ENCODE data around the gene IFNGR2. TPM values are rescaled to one million over a fixed set of nuclear protein-coding genes. Genes with fewer than 3 reads are reported as not detected.
A peak's percentile ranks its signal among the peaks of the same experiment; 100 is the strongest.
"Not testable (repeated sequence)": the region's sequence is repeated elsewhere in the genome, so short reads cannot be mapped to it uniquely, and the experiment has no call there.

The IFNGR2 gene
- total RNA-seq, 1 donor from 2014 or later = 35.1 TPM

DNA sequence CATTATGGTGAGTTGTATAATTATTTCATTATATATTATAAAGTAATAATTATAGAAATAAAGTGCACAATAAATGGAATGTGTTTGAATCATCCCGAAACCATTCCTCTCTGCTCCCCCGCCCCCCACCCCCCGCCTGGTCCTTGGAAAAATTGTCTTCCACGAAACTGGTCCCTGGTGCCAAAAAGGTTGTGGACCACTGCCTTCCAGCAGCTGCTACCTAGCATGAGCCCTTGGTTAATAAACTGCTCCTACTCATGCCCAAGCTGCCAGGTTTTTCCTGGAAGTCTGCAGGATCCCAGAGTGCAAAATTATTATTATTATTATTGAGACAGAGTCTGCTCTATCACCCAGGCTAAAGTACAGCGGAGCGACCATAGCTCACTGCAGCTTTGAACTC, 6.8 kb upstream of the IFNGR2 start:
- intact Hi-C loops (cut with micrococcal nuclease) = no loop called here
- DNase-seq (no peak), ATAC-seq (no peak)

GRCh38 chr21:33396951-33397350, 6.3 kb upstream of the IFNGR2 start:
- ATAC-seq (peak; percentile 53), DNase-seq (peak; percentile 55)

DNA sequence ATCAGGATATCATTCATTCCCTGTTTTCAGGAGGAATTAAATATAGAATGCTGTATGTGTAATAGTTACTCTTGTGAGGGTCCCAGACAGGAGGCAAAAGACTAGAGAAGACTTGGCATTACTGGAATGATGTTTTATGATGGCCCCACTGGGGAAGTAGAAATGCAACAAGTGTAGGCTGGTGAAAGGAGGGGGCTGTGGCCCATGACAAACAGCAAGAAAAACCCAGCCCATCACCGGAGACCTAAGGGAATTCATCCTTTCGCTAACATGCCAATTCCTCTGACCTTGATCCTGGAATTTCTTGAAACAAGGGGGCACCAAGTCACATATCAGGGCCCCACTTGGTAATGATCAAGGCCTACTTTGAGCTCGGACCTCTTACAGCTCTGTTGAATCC, 5.5 kb upstream of the IFNGR2 start:
- DNase-seq (no peak), ATAC-seq (no peak)
- intact Hi-C loops (cut with micrococcal nuclease) = no loop called here

More at GRCh38 chr21:33396951-33397350, 6.3 kb upstream of the IFNGR2 start:
- intact Hi-C loops (cut with micrococcal nuclease) = no loop called here

DNA sequence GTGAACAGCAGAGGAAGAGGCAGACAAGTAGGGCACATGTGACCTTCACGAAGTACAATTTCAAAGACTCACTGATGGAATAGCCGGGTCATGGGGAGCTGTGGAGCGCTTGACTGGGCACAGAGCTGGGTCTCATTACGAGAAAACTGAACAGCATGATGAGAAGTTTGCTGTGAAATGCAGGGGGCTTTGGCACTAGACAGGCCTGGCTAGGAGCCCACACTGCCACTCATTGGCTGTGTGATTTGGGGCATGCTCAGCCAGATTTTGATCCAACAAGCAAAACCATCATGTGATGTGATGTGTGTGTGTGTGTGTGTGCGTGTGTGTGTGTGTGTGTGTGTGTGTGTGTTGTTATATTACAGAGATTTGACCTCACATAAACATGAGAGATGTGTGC, 4.9 kb upstream of the IFNGR2 start:
- intact Hi-C loops (cut with micrococcal nuclease) = no loop called here
- ATAC-seq (no peak), DNase-seq (no peak)

GRCh38 chr21:33401630-33401992, 1.6 kb upstream of the IFNGR2 start:
- DNase-seq = no peak
- intact Hi-C loops (cut with micrococcal nuclease) = no loop called here

DNA sequence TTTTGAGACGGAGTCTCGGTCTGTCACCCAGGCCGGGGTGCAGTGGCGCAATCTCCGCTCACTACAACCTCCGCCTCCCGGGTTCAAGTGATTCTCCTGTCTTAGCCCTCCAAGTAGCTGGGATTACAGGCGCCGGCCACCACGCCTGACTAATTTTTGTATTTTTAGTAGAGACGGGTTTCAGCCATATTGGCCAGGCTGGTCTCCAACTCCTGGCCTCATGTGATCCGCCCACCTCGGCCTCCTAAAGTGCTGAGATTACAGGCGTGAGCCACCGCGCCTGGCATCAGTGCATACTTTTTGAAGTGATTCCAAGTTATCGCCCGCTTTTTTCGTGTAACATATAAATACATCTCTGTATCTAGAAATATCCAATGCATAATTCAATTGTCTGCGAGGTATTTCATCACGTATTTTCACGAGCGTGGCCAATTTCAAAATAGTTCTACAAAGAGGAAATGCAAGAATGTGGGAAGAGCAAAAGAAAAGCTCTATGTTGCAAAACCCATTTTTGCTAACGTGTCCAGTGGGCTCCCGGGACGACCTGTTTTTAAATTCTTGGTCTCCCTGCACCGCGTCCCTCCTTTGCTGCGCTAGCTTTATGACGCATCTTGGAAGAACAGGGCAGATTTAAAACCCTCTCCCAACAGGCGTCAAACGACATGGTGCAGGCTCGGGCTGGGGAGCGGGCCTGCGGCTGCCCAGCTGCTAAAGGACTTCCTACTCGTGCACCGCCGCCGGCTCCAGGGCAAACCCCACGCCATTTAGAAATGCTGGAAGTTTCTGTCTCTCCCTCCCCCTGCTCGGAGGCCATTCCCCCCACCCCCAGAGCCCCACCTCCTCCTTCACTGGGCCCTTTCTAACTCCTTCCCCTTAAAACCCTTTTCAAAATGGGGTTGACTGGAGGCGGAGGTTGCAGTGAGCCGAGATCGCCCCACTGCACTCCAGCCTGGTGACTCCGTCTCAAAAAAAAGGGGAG, 923 bp upstream of the IFNGR2 start:
- ATAC-seq = peak; percentile 64
- intact Hi-C loops (cut with micrococcal nuclease) = no loop called here

More at GRCh38 chr21:33401630-33401992, 1.6 kb upstream of the IFNGR2 start:
- no peak for ATAC-seq

GRCh38 chr21:33403786-33404585, 773 bp downstream of the IFNGR2 start:
- ATAC-seq (peak; percentile 53), DNase-seq (peak; percentile 78)
- intact Hi-C loops (cut with micrococcal nuclease) = no loop called here

More for the DNA sequence above, 923 bp upstream of the IFNGR2 start:
- DNase-seq = peak; percentile 74

- DNase-seq (no peak), ATAC-seq (no peak)
- intact Hi-C loops (cut with micrococcal nuclease) = no loop called here
Measured at GRCh38 chr21:33406493-33406892, 3.3 kb downstream of the IFNGR2 start.

- DNase-seq (no peak), ATAC-seq (peak; percentile 16)
- intact Hi-C loops (cut with micrococcal nuclease) = no loop called here
Measured at GRCh38 chr21:33411949-33412430, 8.8 kb downstream of the IFNGR2 start.

DNA sequence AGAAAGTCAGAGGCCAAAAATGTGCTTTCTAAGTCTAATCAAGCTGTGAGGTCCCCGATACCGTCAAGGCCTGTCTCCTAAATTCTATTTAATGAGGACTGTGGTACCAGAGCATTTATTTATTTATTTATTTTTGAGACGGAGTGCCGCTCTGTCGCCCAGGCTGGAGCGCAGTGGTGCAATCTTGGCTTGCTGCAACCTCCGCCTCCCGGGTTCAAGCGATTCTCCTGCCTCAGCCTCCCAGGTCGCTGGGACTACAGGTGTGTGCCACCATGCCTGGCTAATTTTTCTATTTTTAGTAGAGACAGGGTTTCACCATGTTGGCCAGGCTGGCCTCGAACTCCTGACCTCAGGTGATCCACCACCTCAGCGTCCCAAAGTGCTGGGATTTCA, 9.2 kb downstream of the IFNGR2 start:
- ATAC-seq; intact Hi-C loops (cut with micrococcal nuclease); DNase-seq: not testable (repeated sequence)

DNA sequence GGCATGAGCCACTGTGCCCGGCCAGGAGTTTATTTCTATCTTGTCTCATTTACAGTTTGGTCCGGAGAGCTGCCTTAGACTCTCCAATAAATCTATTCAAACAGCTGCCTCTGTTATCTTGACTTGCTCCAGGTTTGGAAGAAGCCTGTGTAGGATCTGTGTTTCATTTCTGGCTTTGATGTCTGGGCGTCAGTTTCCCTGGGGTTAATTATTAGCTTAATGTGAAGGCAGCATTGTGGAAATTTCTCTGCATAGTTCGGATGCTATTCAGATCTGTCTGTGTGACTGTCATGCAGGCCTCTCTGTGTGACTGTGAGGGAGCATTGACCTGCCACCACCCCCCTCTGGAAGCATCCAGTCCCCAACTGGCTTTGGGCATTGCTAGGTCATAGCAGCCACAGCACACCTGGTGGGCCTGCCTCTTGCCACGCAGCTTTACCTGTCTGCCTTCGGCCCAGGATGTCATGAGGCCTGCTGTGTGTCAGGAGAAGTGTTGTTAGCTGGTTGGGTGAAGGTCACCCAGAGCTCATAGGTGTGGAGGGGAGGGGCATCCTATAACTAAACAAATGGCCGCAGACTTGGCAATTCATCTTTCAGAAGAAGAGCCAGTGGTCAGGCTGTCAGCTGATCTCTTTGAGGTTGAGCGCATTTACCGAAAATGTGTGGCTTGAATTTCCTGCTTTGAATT, 9.8 kb downstream of the IFNGR2 start:
- DNase-seq = no peak
- intact Hi-C loops (cut with micrococcal nuclease) = no loop called here
- no peak for ATAC-seq

DNA sequence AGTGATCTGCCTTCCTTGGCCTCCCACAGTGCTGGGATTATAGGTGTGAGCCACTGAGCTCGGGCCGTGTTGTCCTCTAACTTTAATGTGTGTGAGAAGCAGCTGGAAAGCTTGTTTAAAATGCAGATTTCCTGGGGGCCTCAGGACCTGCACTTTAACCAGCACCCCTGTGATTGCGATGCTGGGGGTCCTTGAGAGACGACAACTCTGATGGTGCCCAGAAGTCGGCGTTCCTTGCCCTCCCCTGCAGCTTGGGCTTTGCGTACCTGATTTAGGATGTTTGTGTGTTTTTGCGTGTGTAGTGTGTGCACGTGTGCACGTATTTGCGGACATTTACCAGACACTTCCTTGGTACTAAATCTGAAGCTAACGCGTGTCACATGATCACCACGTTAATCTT, 10.9 kb downstream of the IFNGR2 start:
- no peak for DNase-seq
- ATAC-seq = no peak
- intact Hi-C loops (cut with micrococcal nuclease) = no loop called here

- no peak for DNase-seq
- intact Hi-C loops (cut with micrococcal nuclease) = no loop called here
Measured at GRCh38 chr21:33414926-33415325, 11.7 kb downstream of the IFNGR2 start.

GRCh38 chr21:33418691-33419090, 15.5 kb downstream of the IFNGR2 start:
- intact Hi-C loops (cut with micrococcal nuclease) = no loop called here

More at GRCh38 chr21:33414926-33415325, 11.7 kb downstream of the IFNGR2 start:
- ATAC-seq = no peak

GRCh38 chr21:33419538-33420123, 16.4 kb downstream of the IFNGR2 start:
- peak; percentile 88 for ATAC-seq
- intact Hi-C loops (cut with micrococcal nuclease) = no loop called here
- DNase-seq = no peak

More at GRCh38 chr21:33418691-33419090, 15.5 kb downstream of the IFNGR2 start:
- DNase-seq = peak; percentile 80
- ATAC-seq = peak; percentile 81

DNA sequence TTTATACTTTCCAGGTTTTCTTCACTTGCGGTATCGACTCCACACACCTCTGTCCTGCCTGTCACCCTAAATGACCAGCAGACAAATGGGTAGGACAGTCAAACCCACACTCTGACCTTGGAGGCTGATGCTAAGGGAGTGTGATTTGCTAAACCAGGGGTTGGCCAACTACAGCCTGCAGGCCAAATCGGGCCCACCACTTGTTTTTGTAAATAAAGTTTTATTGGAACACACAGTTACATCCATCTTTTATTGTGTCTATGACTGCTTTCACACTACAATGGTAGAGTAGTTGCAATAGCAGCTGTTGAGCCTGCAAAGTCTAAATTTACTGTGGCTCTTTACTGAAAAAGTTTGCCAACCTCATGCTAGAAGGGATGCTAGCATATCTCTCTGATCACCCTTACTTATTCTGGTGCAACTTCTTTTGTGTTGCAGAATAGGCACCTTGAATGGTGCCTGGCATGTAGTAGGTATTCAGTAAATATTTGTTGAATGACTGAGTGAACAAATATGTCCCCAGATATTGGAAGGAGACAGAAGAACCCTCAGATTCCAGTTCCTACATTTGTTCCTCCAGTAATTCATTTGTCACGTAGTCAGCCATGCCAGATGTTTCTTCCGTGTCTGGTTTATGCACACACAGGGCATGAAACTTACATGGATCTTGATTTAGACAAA, 18.6 kb downstream of the IFNGR2 start:
- intact Hi-C loops (cut with micrococcal nuclease) = no loop called here
- DNase-seq (no peak), ATAC-seq (no peak)

DNA sequence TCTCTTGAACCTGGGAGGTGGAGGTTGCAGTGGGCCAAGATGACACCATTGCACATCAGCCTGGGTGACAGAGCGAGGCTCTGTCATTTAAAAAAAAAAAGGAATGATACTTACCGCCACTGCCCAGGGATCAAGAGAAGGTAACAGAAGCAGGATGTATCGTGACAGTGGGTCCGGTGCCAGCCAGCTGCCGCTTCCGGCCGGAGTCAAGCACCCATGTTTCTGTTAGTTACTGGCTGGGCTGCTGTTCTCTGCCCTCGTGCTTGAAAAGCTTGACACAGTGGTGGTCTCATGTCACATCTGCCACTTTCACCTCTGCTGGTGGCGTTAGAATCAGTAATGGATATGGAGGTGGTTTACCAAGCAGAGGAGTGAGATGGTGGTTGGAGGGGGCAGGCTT, 21.0 kb downstream of the IFNGR2 start:
- DNase-seq (no peak), ATAC-seq (no peak)
- intact Hi-C loops (cut with micrococcal nuclease) = no loop called here

DNA sequence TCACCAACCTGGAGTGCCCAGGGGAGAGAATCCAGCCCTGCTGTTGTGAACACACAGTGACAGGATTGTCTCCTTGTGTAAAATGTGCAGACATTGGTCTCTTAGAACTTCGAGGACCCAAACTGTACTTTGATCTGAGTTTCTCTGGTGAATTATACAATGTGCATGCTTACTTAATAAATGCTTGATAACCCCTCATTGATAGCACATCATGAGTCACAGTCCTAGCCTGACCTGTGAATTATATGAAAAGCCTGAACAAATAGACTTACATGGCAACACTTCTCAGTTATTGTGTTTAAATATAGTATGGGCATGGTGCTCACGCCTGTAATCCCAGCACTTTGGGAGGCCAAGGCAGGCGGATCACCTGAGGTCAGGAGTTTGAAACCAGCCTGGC, 22.6 kb downstream of the IFNGR2 start:
- no peak for ATAC-seq
- intact Hi-C loops (cut with micrococcal nuclease) = no loop called here
- DNase-seq = no peak
